Activated T-helper 17 cell treated with anti-CD3 and anti-CD28 coated beads, Interleukin-2, amount 50 U/mL, for 72 hours (primary cell): ENCODE measurements around the gene AFF3. TPM values are rescaled to one million over a fixed set of nuclear protein-coding genes. Genes with fewer than 3 reads are reported as not detected.

Experiments used
- ATAC-seq: fragments of 150-1000 bp; cut with Tn5 transposase; replicated peaks from 2 replicates; pipeline ENCODE4 v1.10.0; 2021; ENCODE audit warnings: mild to moderate bottlenecking, moderate library complexity
- H3K27ac Mint-ChIP-seq: one replicate; pipeline ENCODE4 v1.8.0; 2022; ENCODE audit warnings: mixed read lengths
- H3K27me3 Mint-ChIP-seq: one replicate; pipeline ENCODE4 v1.8.0; 2022; ENCODE audit warnings: mixed read lengths
- H3K36me3 Mint-ChIP-seq: one replicate; pipeline ENCODE4 v1.8.0; 2022; ENCODE audit warnings: low read depth, mild to moderate bottlenecking, mixed read lengths
- H3K4me1 Mint-ChIP-seq: one replicate; pipeline ENCODE4 v1.8.0; 2022; ENCODE audit warnings: mixed read lengths
- H3K4me3 Mint-ChIP-seq: one replicate; pipeline ENCODE4 v1.8.0; 2022; ENCODE audit warnings: mild to moderate bottlenecking, mixed read lengths
- H3K9me3 Mint-ChIP-seq: one replicate; pipeline ENCODE4 v1.8.0; 2022; ENCODE audit warnings: mixed read lengths
- total RNA-seq, 2 donors: library from RNA; stranded (reverse); gene quantifications; one replicate each; pipeline ENCODE4 v1.2.3, GENCODE V29; 2022

Gene AFF3
- total RNA-seq, 2 donors from 2014 or later, result 0.32 to 0.42 TPM

- Mint-ChIP-seq H3K27me3 (peaks cover 7% of the 10 kb centered on the region), H3K4me1 (no peaks in the 10 kb centered on the region), H3K4me3 (no peak overlapping the region), H3K27ac (no peak overlapping the region), H3K9me3 (no peaks in the 10 kb centered on the region), H3K36me3 (no peaks in the 10 kb centered on the region)
- ATAC-seq, result no peak
Measured at GRCh38 chr2:99846462-99847107, 295.8 kb downstream of the AFF3 start.

- Mint-ChIP-seq H3K36me3 (no peaks in the 10 kb centered on the region), H3K4me1 (no peaks in the 10 kb centered on the region), H3K9me3 (no peaks in the 10 kb centered on the region), H3K27ac (no peak overlapping the region), H3K27me3 (peaks cover 7% of the 10 kb centered on the region), H3K4me3 (no peak overlapping the region)
- ATAC-seq, result no peak
Measured at GRCh38 chr2:99845296-99845695, 297.1 kb downstream of the AFF3 start.

GRCh38 chr2:99842451-99842850 is 299.9 kb downstream of the AFF3 start:
- no peaks in the 10 kb centered on the region for H3K4me1 Mint-ChIP-seq
- no peak overlapping the region for H3K27ac Mint-ChIP-seq
- H3K4me3 Mint-ChIP-seq, result no peak overlapping the region
- H3K36me3 Mint-ChIP-seq, result no peaks in the 10 kb centered on the region
- no peaks in the 10 kb centered on the region for H3K9me3 Mint-ChIP-seq
- peaks cover 7% of the 10 kb centered on the region for H3K27me3 Mint-ChIP-seq
- no peak for ATAC-seq

- H3K36me3 Mint-ChIP-seq, result no peaks in the 10 kb centered on the region
- ATAC-seq, result no peak
- no peak overlapping the region for H3K27ac Mint-ChIP-seq
- no peaks in the 10 kb centered on the region for H3K9me3 Mint-ChIP-seq
- no peak overlapping the region for H3K4me3 Mint-ChIP-seq
- H3K27me3 Mint-ChIP-seq, result peaks cover 5% of the 10 kb centered on the region
- H3K4me1 Mint-ChIP-seq, result no peaks in the 10 kb centered on the region
Measured at GRCh38 chr2:99841749-99842148, 300.6 kb downstream of the AFF3 start.

GRCh38 chr2:99840831-99841230 is 301.6 kb downstream of the AFF3 start:
- Mint-ChIP-seq H3K27ac (no peak overlapping the region), H3K4me1 (no peaks in the 10 kb centered on the region), H3K4me3 (no peak overlapping the region), H3K9me3 (no peaks in the 10 kb centered on the region), H3K27me3 (peaks cover 3% of the 10 kb centered on the region), H3K36me3 (no peaks in the 10 kb centered on the region)
- ATAC-seq, result no peak

GRCh38 chr2:99836690-99837605 is 305.4 kb downstream of the AFF3 start:
- no peaks in the 10 kb centered on the region for H3K4me1 Mint-ChIP-seq
- no peak overlapping the region for H3K27ac Mint-ChIP-seq
- H3K27me3 Mint-ChIP-seq, result no peaks in the 10 kb centered on the region
- no peaks in the 10 kb centered on the region for H3K9me3 Mint-ChIP-seq
- ATAC-seq, result no peak
- no peaks in the 10 kb centered on the region for H3K36me3 Mint-ChIP-seq
- no peak overlapping the region for H3K4me3 Mint-ChIP-seq

GRCh38 chr2:99834426-99834825 is 308.0 kb downstream of the AFF3 start:
- ATAC-seq, result no peak
- H3K36me3 Mint-ChIP-seq, result no peaks in the 10 kb centered on the region
- H3K27ac Mint-ChIP-seq, result no peak overlapping the region
- H3K4me3 Mint-ChIP-seq, result no peak overlapping the region
- H3K9me3 Mint-ChIP-seq, result no peaks in the 10 kb centered on the region
- no peaks in the 10 kb centered on the region for H3K27me3 Mint-ChIP-seq
- no peaks in the 10 kb centered on the region for H3K4me1 Mint-ChIP-seq

- Mint-ChIP-seq H3K27me3 (no peaks in the 10 kb centered on the region), H3K4me3 (no peak overlapping the region), H3K27ac (no peak overlapping the region), H3K9me3 (no peaks in the 10 kb centered on the region), H3K36me3 (no peaks in the 10 kb centered on the region), H3K4me1 (no peaks in the 10 kb centered on the region)
- ATAC-seq, result no peak
Measured at GRCh38 chr2:99833586-99834201, 308.7 kb downstream of the AFF3 start.

GRCh38 chr2:99832926-99833325 is 309.5 kb downstream of the AFF3 start:
- Mint-ChIP-seq H3K36me3 (no peaks in the 10 kb centered on the region), H3K9me3 (no peaks in the 10 kb centered on the region), H3K27ac (no peak overlapping the region), H3K27me3 (no peaks in the 10 kb centered on the region), H3K4me3 (no peak overlapping the region), H3K4me1 (no peaks in the 10 kb centered on the region)
- ATAC-seq, result no peak

- Mint-ChIP-seq H3K4me3 (no peak overlapping the region), H3K4me1 (no peaks in the 10 kb centered on the region)
- ATAC-seq, result no peak
Measured at GRCh38 chr2:99831772-99832171, 310.6 kb downstream of the AFF3 start.

GRCh38 chr2:99827296-99827999 is 314.9 kb downstream of the AFF3 start:
- no peak overlapping the region for H3K27ac Mint-ChIP-seq

More at GRCh38 chr2:99831772-99832171, 310.6 kb downstream of the AFF3 start:
- H3K27me3 Mint-ChIP-seq, result peaks cover 3% of the 10 kb centered on the region
- H3K36me3 Mint-ChIP-seq, result no peaks in the 10 kb centered on the region
- H3K9me3 Mint-ChIP-seq, result no peaks in the 10 kb centered on the region
- no peak overlapping the region for H3K27ac Mint-ChIP-seq

GRCh38 chr2:99825630-99826029 is 316.8 kb downstream of the AFF3 start:
- Mint-ChIP-seq H3K27ac (no peak overlapping the region), H3K9me3 (no peaks in the 10 kb centered on the region), H3K27me3 (peaks cover 10% of the 10 kb centered on the region), H3K4me3 (no peak overlapping the region), H3K4me1 (no peaks in the 10 kb centered on the region), H3K36me3 (no peaks in the 10 kb centered on the region)
- ATAC-seq, result no peak

More at GRCh38 chr2:99827296-99827999, 314.9 kb downstream of the AFF3 start:
- peaks cover 10% of the 10 kb centered on the region for H3K27me3 Mint-ChIP-seq
- H3K4me3 Mint-ChIP-seq, result no peak overlapping the region
- no peaks in the 10 kb centered on the region for H3K36me3 Mint-ChIP-seq
- ATAC-seq, result no peak
- H3K9me3 Mint-ChIP-seq, result no peaks in the 10 kb centered on the region
- H3K4me1 Mint-ChIP-seq, result no peaks in the 10 kb centered on the region

- Mint-ChIP-seq H3K36me3 (no peaks in the 10 kb centered on the region), H3K4me3 (no peak overlapping the region), H3K27me3 (peaks cover 10% of the 10 kb centered on the region), H3K27ac (no peak overlapping the region), H3K4me1 (no peaks in the 10 kb centered on the region), H3K9me3 (no peaks in the 10 kb centered on the region)
- ATAC-seq, result no peak
Measured at GRCh38 chr2:99824758-99825157, 317.6 kb downstream of the AFF3 start.

- no peak overlapping the region for H3K4me3 Mint-ChIP-seq
- H3K36me3 Mint-ChIP-seq, result no peaks in the 10 kb centered on the region
- no peak overlapping the region for H3K27ac Mint-ChIP-seq
- H3K4me1 Mint-ChIP-seq, result no peaks in the 10 kb centered on the region
- ATAC-seq, result no peak
- peaks cover 10% of the 10 kb centered on the region for H3K27me3 Mint-ChIP-seq
- H3K9me3 Mint-ChIP-seq, result no peaks in the 10 kb centered on the region
Measured at GRCh38 chr2:99822474-99823207, 319.7 kb downstream of the AFF3 start.
